Measurements from ENCODE around the gene SMG7.

SMG7 gene

DNA sequence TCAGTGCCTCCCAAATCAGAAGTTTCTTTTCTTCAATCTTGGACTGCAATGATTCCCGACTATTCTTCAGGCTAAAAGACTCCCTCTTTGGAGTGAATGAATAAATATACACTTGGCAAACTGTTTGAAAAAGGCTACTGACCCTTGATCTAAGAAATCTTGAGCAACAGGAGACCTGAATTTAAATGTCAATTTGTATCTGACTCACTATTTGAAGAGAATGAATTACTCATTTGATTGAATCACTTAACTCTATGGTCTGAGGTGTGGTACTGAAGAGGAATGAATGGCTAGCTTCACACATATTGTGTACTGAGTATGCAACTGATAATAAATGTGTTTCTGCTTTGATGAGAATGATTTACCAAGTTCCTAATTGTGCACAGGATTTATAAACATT is 4.6 kb upstream of the SMG7 start:
- DNase-seq (ENCODE audit: low read depth) = no peak

DNA sequence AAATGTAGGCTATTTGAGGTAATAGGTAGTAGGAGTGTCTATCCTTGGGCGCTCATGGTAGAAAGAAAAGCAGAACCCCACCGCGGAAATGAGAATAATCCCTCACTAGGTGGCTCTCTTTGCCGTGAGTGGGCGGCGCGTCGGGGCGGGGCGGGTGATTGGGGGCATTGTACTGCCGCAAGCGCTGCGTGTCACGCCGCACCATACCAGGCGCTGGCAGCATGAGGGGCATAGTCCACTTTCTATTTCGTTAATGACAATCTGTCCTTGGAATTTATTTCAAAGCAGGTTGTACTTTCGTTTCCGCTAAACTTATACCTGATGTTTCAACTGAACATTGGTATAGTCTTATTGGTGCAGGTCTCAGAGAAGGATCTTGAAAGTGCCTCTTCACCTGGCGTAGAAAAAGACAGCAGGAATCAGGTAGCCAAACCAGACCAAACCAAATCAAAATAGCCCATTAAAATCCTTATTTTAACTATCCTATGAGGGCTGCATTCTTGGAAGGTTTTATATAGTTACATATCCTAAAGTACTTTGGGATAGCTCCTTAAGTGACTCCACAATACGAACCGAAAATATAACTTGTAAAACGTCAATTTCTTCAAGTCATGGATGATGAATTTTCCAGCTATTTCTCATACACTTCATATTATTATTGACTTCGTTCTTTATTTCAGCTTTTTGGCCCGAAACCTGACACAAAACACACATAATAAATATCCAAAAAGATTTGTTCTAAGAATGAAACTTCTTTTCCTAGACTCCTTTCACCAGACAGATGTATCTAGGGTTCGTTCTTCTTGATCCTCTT is 1.9 kb upstream of the SMG7 start:
- no peak for DNase-seq (ENCODE audit: low read depth)

DNA sequence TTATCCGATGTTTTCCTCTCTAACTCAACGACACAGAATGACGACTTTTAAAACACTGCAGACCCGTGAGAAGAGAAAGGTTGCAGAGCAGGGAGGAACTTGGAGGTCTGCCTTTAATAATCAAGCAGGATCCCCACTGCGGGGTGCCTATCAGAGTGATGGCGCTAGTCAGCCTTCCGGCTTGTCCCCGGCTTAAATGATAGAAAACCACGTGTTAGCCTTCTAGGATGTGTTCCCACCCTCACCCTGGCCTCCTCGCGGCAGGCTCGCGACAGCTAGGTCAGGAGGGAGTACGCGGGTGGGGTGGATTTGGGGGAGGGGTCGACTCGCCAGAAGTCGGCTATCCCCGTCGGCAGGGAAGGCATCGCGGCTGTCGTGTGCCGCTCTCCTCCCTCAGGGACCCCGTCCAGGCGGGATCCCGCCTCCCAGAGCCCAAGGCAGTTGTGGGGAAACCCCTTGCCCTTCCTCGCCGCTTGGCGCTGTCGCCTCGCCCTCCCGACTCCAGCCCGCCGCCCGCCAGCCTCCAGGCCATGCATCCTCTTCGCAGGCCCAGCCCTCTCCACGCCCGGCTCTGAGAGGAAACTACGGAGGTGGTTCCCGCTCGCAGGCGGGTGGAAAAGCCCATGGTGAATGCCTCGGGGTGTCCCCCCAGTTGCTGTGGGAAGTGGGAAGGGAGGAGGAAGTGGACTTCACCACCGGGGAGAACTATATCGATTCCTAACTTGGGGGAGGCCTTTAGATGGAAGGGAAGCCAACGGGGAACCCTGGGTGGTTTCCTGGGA is 1.1 kb upstream of the SMG7 start:
- DNase-seq (ENCODE audit: low read depth) = no peak

DNA sequence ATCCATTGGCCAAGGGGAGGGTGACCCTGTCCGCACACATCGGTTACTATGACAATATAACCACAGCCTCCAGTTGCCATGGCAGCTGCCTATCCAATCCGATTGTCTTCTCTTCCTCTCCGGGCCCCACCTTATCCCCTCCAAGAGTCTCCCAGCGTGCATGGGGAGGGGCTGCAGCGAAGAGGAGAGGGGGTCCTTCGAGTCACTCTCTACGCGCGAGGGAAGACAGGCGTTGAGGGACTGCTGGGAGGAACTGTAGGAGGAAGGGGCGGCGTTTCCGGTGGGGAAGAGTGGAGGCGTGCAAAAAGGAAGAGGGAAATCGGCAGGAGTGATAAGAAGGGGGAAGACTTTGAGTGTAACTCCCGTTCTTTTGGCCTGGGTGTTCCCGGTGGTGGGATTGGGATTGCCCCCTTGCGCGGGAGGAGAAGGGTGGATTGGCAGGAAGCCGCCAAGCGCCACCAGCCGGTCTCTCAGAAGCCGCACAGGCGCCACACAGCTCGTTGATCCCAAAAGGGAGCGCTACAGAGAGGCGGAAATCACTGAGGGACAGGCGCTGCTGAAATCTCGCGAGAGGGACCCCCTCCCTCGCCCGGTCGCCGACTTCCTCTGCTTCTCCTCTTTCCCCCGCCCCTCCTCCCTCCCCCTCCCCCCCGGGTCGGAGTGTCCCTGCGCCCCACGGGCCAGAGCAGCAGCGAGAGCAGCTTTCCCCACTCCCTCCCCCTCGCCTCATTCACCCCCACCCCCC is 384 bp upstream of the SMG7 start:
- DNase-seq (ENCODE audit: low read depth) = peak; percentile 96

DNA sequence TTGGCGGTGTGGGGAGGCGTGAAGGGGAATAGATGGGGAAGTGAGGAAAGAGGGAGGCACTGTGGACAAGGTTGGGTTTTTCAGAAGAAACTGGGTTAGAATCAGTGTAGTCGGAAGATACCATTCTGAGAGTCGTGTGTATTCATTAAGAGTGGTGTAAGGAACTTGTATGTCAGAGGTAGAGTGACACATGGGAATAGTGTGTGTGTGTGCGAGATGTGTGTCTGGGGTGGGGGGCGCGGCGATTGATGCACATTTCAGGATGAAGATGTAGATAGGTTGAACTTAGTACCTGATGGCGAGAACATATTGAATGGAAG is 878 bp downstream of the SMG7 start:
- DNase-seq (ENCODE audit: low read depth) = no peak

DNA sequence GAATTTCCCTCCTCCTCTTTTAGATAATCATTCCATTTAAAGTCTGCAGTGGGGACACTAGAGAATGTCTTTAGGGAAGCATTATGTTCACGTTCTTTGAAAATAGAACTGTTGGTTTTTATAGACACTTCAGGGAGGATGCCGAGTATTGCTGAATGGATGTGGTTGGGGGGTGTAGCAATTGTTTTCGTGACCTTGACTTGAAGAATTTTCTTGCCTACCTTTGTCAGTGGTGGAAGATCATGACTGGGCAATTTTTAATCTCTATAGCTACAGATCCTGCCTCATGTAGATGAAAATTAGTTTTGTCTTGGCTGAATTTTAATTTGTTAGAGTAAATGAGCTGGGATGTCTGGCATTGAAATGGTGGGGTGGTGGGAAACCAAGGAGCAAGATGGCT is 3.8 kb downstream of the SMG7 start:
- DNase-seq (ENCODE audit: low read depth) = no peak

DNA sequence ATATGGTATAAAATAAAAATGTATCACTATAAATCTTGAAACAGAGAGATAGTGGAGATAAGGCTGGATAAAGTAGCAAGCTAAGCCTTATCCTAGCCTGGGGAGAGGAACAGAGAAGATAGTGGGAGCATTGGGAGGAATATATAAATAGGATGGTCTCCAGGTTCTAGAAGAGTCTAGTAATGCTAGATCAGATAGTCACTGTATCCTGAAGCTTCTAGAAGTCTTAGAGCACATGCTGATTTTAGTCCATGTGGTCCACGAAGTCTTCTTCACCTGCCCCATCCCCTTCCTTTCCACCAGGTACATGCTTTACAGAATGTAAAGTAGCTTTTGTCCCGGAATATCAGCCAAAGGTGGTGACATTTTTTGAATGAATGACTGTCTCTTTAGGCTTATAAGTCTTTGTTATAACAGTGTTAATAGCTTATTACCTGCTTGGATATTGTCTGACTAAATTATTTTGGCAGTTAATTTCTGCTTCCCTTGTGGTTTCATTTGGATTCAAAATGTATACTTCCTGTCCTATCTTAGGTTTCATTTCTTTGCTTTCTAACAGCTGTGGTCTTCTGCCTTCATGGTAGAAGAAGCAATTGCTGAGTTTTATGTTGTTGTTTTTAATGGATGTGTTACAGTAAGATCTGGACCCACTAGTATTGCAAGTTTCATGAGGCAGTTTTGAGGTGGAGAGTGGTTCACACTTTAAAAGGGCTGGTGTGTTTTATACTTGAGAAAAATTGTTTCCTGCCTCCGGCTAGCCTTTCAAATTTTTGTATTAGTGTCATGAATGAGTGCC is 5.9 kb downstream of the SMG7 start:
- DNase-seq (ENCODE audit: low read depth) = no peak

DNA sequence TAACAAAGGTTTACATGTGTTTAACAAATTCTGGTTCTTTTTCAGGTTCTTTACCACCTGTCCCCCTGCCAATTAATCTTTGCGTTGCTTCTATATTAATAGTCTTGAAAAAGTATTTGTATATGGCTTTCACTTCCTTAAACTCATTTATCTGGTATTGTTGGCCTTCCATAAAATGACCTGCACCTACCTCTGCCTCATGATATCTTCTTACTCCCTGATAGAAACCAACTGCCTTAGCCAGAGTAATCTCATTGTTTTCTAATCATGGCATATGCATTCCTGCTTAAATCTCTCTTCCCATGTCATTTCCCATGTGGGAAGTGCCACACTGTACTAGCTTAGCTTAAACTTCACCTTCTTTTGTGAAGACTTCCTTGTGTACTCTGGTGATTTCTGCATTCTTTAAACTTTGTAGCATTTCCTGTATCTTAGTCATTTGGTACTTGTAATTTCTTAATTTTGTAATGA is 8.7 kb downstream of the SMG7 start:
- DNase-seq (ENCODE audit: low read depth) = peak; percentile 32

DNA sequence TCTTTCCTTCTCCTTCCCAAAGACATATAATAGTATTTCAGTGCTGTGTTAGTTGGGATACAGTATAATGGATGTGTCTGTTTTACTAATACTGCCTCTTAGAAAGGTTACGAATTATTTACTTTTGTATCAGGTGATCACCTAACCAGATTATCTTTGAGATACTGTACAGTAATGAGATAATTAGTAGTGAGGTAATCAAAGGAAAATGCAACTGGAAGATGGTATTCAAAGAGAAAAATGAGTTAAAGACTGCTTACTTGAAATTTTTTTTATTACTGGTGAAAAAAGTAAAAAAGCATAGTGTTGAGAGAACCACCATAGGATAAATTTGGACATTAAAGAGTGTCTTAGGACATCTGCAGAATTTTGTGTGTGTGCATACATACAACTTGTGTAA is 10.9 kb downstream of the SMG7 start:
- no peak for DNase-seq (ENCODE audit: low read depth)

DNA sequence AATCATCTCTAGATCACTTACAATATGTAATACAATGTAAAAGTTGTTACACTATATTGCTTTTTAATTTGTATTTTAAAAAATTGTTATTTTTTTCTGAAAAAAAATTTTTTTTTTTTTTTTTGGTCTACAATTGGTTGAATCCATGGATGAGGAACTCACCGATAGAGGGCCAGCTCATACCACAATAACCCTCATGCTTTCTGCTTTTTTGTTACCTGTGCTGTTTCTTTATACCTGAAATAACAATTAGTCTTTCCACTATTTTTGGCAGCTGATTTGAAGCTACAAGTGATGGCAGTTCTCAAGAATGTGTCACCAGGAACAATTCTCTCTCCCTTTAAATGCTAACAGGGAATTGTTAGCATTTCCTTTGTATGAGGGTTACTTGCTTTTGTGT is 12.0 kb downstream of the SMG7 start:
- DNase-seq (ENCODE audit: low read depth) = no peak

DNA sequence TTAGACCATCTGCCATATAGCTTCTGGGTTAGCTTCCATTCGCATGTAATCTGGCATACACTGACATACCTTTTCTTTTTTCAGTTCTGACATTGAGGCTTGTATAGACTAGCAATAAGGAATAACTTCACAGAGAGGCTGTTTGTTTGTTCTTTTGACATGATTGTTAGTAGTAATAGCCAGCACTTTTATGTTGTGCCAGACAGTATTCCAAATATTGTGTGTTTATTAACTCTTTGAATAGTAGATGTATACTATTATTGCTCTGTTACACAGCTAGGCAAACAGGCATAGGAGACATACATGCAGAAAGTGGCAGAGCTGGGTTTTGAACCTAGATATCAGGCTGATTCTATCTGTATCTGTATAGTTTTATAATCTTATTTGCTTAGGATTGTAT is 12.6 kb downstream of the SMG7 start:
- DNase-seq (ENCODE audit: low read depth) = no peak

DNA sequence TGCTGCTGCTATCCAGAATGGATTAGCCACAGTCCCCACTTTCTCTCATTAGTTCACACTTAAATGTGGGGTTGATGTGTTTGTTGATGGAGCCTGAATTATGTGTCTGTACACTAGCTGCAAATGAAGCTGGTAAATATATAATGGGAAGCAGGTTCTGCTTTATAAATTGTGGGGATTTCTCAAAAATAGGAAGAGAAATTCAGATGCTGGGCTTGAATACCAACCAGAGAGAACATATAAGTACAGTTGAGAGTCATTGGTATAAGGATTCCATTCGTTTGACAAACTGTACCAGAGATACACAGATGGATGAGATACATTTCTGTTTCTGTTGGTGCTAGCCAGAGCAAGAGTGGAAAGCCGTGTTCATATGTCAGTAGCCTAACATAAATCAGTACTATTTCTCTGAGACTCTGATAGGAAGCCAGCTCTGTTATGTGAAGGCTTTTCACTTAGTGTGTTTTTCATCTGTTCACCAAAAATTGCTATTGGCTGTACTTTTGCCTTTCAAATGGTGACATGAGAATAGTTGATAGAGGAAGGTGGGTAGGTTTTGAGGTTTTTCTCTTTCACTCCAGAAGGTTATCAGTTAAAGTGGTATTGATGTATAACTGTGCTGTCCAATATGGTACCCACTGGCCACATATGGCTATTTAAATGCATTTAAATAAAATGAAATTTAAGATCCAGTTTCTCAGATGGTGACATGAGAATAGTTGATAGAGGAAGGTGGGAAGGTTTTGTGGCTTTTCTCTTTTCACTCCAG is 15.6 kb downstream of the SMG7 start:
- DNase-seq (ENCODE audit: low read depth) = no peak

DNA sequence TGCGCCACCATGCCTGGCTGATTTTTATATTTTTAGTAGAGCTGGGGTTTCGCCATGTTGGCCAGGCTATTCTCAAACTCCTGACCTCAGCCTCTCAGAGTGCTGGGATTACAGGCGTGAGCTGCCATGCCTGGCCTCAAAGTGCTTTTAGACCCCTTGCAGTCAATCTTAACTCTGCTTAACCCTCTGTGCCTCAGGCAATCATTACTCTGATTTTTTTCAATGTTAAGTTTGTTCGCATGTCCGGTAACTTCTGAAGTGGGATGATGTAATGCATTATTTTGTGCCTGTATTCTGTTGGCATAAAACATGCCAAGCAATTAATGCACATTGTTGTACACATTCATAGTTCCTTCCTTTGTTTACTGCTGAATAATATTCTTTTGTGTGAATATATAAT is 18.6 kb downstream of the SMG7 start:
- DNase-seq (ENCODE audit: low read depth) = no peak

DNA sequence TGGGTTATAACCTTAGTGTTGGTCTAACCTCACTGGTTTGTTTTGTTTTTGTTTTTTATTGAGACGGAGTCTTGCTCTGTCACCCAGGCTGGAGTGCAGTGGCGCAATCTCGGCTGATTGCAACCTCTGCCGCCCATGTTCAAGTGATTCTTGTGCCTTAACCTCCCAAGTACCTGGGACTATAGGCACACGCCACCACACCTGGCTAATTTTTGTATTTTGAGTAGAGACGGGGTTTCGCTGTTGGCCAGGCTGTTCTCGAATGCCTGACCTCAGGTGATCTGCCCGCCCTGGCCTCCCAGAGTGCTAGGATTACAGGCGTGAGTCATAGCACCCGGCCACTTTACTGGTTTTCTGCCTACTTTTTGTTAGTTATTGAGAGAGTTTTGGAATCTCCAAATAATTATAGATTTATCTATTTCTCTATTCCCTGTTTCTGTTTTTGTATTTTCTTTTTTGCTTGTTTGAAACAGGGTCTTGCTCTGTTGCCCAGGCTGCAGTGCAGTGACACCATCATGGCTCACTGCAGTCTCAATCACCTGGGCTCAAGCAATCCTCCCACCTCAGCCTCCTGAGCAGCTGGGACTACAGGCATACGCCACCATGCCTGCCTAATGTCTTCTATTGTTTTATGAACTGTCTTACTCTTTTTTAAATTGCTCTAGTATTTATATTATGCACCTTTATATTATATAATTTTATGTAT is 21.4 kb downstream of the SMG7 start:
- no peak for DNase-seq (ENCODE audit: low read depth)

DNA sequence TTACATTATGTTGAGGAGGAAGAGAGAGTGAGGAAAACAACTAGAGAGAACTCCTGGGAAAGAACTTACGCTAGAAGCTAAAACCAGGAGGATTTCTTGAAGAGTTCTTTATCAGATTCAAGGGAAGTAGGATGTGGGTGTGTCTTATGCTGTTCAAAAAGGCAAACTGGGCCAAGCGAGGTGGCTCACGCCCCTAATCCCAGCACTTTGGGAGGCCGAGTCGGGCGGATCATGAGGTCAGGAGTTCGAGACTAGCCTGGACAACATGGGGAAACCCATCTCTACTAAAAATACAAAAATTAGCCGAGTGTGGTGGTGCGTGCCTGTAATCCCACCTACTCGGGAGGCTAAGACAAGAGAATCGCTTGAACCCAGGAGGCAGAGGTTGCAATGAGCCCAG is 23.1 kb downstream of the SMG7 start:
- DNase-seq (ENCODE audit: low read depth) = no peak

DNA sequence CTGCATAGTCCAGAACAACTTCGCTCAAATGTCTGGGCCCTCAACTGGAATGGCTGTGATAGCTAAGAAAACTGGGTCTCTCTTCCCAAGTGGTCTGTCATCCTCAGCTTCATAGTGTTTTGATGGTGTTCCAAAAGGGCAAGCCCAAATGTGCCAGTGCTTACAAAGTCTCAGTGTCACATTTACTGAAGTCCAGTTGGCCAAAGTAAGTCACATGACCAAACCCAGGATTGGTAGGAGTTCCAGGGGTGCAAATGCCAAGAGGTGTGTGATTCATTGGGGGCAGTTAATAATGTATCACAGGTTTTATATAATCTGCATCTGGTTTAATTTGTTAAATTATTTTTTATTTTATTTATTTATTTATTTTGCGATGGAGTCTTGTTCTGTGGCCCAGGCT is 24.9 kb downstream of the SMG7 start:
- no peak for DNase-seq (ENCODE audit: low read depth)

DNA sequence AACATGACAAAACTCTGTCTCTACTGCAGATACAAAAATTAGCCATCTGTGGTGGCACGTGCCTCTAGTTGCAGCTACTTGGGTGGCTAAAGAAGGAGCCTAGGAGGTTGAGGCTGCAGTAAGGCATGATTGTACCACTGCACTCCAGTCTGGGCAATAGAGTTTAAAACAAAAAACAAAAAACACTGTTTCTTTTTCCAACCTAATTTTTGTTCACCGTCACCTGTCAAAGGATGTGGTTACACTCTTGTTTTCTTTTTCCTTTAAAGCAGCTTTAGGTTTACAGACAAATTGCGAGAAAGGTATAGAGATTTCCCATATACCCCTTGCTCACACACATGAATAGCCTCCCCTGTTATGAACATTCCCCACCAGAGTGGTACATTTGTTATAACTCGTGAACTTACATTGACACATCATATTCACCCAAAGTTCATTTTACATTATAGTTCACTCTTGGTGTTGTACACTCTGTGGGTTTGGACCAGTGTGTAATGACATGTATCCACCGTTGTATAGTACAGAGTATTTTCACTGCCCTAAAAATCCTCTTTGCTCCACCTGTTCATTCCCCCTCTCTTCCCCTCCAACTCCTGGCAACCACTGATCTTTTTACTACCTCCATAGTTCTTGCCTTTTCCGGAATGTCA is 26.2 kb downstream of the SMG7 start:
- no peak for DNase-seq (ENCODE audit: low read depth)

DNA sequence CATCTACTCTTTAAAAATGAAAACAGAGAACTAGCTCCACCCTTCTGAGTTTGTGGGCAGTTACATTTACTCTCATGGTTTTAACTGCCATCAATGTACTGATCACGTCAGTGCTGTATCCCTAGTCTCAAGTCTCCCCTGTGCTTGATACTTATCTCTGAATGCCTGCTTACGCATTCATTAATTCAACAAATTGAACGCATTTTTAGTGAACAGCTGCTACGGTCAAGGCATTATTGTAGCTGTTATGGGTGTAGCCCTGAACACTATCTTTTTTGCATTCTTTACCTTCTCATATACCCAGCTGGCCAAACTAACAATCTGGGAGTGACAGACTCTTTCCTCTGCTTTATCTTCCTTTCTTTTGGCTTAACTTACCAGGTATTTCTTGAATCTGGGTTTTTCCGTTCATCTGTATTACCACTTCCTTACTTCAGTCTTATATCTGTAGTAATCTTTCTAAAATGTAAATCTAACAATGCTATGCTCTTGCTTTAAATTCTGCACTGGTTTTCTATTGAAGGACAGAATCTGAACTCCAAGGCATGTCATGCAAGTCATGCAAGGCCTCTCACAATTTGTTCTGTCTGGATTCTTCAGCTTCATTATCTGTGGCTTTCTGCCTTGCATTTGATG is 33.3 kb downstream of the SMG7 start:
- no peak for DNase-seq (ENCODE audit: low read depth)

DNA sequence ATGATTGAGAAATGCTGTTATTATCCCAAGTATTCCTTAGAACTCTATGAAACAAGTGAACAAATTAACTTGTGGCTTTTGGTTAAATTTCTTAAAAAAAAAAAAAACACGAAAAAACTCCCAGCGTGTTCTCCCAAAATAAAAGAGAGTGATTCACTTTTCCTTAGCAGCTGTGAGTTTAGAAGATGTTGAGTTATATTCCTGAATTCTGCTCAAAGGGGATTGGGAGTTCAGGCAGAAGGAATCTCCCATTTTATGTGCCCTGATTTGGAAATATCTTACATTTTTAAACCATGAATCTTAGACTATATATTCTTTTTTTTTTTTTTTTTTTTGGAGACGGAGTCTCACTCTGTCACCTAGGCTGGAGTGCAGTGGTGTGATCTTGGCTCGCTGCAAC is 34.3 kb downstream of the SMG7 start:
- no peak for DNase-seq (ENCODE audit: low read depth)

DNA sequence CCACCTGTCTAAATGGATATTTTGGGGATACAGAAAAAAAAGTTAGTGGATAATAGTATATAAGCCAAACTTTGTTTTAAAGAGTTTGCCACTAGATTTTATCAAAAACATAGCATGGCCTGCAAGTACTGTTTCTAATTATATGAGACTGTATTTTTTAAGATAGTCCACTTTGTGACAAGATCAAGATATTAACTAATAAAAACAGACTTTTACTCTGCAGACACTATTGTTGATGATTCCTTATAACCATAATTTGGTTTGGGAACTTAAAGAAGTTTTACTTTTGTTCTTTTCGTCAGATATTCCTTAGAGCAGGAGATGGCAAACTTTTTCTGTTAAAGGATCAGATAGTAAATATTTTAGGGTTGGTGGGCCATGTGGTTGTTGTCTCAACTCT is 36.4 kb downstream of the SMG7 start:
- no peak for DNase-seq (ENCODE audit: low read depth)

Measured in HS-5 (cell line).